Stimulated activated naive CD8-positive, alpha-beta T cell treated with anti-CD3 and anti-CD28 coated beads, Interleukin-15, amount 100 ng/mL, for 72 hours (primary cell): Measurements from ENCODE around the gene MT3.

Experiments used
- ATAC-seq: fragments of 150-1000 bp; cut with Tn5 transposase; 2 replicates; pipeline ENCODE4 v1.10.0; 2021; ENCODE audit warnings: mild to moderate bottlenecking, moderate library complexity
- DNase-seq, 2 donors: peaks; one replicate each; pipeline ENCODE4 v3.0.0; 2021 to 2022
- H3K27ac Mint-ChIP-seq, 2 donors: one replicate each; pipeline ENCODE4 v1.8.0; 2022; ENCODE audit warnings: mild to moderate bottlenecking in 2 of 2, mixed read lengths in 2 of 2, moderate library complexity in 2 of 2
- H3K27me3 Mint-ChIP-seq: one replicate; pipeline ENCODE4 v1.8.0; 2022; ENCODE audit warnings: mixed read lengths
- H3K4me1 Mint-ChIP-seq: one replicate; pipeline ENCODE4 v1.8.0; 2022; ENCODE audit warnings: mild to moderate bottlenecking, mixed read lengths
- H3K4me3 Mint-ChIP-seq, 2 donors: one replicate each; pipeline ENCODE4 v1.8.0; 2022; ENCODE audit warnings: mild to moderate bottlenecking in 2 of 2, mixed read lengths in 2 of 2, moderate library complexity in 1 of 2
- H3K9me3 Mint-ChIP-seq, 2 donors: one replicate each; pipeline ENCODE4 v1.8.0; 2022; ENCODE audit warnings: mixed read lengths in 2 of 2

Gene MT3

DNA sequence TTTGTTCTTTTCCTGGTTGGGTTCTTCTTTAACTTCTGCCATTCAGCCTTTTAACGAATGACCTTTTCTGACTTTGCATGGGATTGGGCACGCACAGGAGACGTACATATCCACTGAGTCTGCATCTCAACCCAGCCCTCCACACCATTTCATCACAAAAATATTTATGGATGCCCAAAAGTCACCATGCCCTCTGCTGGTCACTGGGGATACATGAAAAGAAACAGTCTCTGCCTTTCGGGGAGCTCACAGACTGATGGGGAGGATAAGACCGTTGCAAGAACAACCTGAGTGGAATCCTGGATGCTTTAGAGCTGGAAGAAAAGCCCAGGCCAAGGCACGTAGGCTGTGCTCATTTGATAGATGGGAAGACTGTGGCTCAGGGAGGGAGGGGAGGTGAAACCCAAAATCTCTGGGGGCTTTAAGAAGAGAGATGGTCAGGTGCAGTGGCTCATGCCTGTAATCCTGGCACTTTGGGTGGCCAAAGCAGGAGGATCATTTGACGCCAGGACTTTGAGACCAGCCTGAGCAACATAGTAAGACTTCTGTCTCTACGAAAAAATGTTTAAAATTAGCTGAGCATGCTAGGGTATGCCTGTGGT, 11.2 kb downstream of the MT3 start:
- ATAC-seq (peak; percentile 75), DNase-seq (peak; percentile 35 to 38)
- Mint-ChIP-seq H3K27ac (no peak overlapping the region), H3K9me3 (no peaks in the 10 kb centered on the region), H3K27me3 (peaks cover 15% of the 10 kb centered on the region), H3K4me3 (no peak overlapping the region), H3K4me1 (peaks cover 15% of the 10 kb centered on the region)

DNA sequence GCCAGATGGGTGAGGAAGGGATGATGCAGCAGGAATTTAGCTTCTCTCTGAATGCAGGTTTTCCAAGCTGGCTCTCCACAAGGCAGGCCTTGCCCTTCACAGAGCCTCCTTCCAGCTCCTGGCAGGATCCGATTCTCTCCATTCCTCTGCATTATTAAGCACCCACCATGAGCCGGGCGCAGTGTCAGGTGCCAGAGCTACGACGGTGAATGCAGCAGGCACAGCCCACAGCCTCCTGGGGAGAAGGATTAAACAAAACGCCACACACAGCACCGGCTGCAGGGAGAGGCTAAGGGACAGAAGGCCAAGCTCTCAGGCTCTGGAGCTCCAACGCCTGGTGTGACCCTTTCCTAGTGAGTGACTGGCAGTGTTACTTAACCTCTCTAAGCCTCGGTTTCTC, 12.0 kb downstream of the MT3 start:
- H3K27me3 Mint-ChIP-seq, result peaks cover 15% of the 10 kb centered on the region
- H3K9me3 Mint-ChIP-seq, result no peaks in the 10 kb centered on the region
- DNase-seq (no peak), ATAC-seq (no peak)
- no peak overlapping the region for H3K4me3 Mint-ChIP-seq
- peaks cover 22% of the 10 kb centered on the region for H3K4me1 Mint-ChIP-seq
- H3K27ac Mint-ChIP-seq, result peak overlapping the region in 1 of 2 donors; percentile 55

- H3K27ac Mint-ChIP-seq, result no peak overlapping the region
- no peaks in the 10 kb centered on the region for H3K9me3 Mint-ChIP-seq
- no peak for DNase-seq
- peaks cover 15% of the 10 kb centered on the region for H3K27me3 Mint-ChIP-seq
- peaks cover 34% of the 10 kb centered on the region for H3K4me1 Mint-ChIP-seq
- no peak for ATAC-seq
- H3K4me3 Mint-ChIP-seq, result no peak overlapping the region
These were observed 14.3 kb downstream of the MT3 start for GRCh38 chr16:56603589-56603988.

DNA sequence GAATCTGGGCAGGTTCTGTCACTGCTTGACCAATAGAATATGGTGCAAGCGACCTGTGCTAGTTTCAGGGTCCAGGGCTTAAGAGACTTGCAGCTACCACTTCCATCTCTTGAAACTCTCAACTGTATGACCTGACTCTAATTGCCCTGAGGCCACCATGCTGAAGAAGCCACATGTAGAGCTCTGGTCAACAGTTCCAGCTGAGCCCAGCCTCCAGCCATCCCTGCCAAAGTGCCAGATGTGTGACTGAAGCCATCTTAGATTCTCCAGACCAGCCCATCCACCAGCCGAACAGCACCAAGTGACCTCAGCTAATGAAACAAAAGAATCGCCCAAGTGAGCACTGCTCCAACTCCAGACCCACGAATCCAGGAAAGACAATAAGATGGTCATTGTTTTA, 15.6 kb downstream of the MT3 start:
- DNase-seq (no peak), ATAC-seq (no peak)
- H3K27ac Mint-ChIP-seq, result no peak overlapping the region
- peaks cover 48% of the 10 kb centered on the region for H3K4me1 Mint-ChIP-seq
- no peaks in the 10 kb centered on the region for H3K9me3 Mint-ChIP-seq
- no peak overlapping the region for H3K4me3 Mint-ChIP-seq
- peaks cover 14% of the 10 kb centered on the region for H3K27me3 Mint-ChIP-seq

GRCh38 chr16:56605475-56605874, 16.1 kb downstream of the MT3 start:
- no peak overlapping the region for H3K27ac Mint-ChIP-seq

DNA sequence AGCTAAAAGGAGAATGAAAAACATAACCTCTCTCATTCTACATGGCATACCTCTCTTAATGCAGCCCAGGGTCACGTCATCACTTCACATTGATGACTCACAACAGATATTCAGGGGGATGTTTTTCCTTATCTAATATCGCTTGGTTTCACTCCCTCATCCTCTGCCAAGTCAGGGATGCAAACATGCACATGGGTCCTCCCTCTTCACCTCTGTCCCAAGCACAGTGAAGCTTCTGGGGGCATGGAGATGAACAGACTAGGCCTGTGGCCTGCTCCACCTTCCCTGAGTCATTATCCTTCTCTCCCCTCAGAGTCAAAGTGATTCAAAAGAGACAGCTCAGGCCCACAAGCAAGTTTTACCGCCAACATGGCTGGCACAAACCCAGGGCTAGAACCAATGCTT, 16.7 kb downstream of the MT3 start:
- no peak overlapping the region for H3K4me3 Mint-ChIP-seq
- DNase-seq (peak in 1 of 2 donors; percentile 28), ATAC-seq (no peak)
- peaks cover 51% of the 10 kb centered on the region for H3K4me1 Mint-ChIP-seq
- no peak overlapping the region for H3K27ac Mint-ChIP-seq
- H3K27me3 Mint-ChIP-seq, result peaks cover 3% of the 10 kb centered on the region
- H3K9me3 Mint-ChIP-seq, result no peaks in the 10 kb centered on the region

More at GRCh38 chr16:56605475-56605874, 16.1 kb downstream of the MT3 start:
- no peak for DNase-seq
- no peak overlapping the region for H3K4me3 Mint-ChIP-seq
- H3K9me3 Mint-ChIP-seq, result no peaks in the 10 kb centered on the region
- H3K4me1 Mint-ChIP-seq, result peaks cover 48% of the 10 kb centered on the region
- ATAC-seq, result no peak
- peaks cover 9% of the 10 kb centered on the region for H3K27me3 Mint-ChIP-seq

GRCh38 chr16:56606476-56607108, 17.3 kb downstream of the MT3 start:
- Mint-ChIP-seq H3K27me3 (no peaks in the 10 kb centered on the region), H3K4me1 (peaks cover 56% of the 10 kb centered on the region), H3K9me3 (no peaks in the 10 kb centered on the region), H3K27ac (peak overlapping the region; percentile 54 to 78), H3K4me3 (peak overlapping the region; percentile 90 to 97)
- ATAC-seq, result no peak
- DNase-seq, result no peak

GRCh38 chr16:56607109-56607618, 17.8 kb downstream of the MT3 start:
- ATAC-seq (no peak), DNase-seq (no peak)
- H3K27ac Mint-ChIP-seq, result peak overlapping the region; percentile 57 to 78
- H3K9me3 Mint-ChIP-seq, result no peaks in the 10 kb centered on the region
- no peaks in the 10 kb centered on the region for H3K27me3 Mint-ChIP-seq
- peak overlapping the region; percentile 90 to 97 for H3K4me3 Mint-ChIP-seq
- peaks cover 60% of the 10 kb centered on the region for H3K4me1 Mint-ChIP-seq

DNA sequence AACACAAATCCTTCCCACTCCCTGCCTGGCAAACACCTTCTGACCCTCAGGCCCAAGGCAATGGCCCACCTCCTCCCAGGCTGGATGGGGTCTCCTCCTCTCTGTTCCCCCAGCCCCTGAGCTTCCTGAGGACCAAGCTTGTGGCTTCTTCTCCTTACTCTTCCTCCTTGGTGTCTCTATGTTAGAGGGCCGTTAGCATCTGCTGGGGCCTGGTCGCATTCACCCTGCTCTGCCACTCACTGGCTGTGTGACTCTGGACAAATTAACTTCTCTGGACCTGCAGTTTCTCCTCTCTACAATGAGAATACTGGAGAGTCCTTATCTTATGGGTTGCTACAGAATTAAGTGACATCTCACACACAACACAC, 18.3 kb downstream of the MT3 start:
- Mint-ChIP-seq H3K4me3 (peak overlapping the region; percentile 90 to 97), H3K4me1 (peaks cover 64% of the 10 kb centered on the region), H3K27ac (peak overlapping the region; percentile 91 to 95), H3K27me3 (no peaks in the 10 kb centered on the region), H3K9me3 (no peaks in the 10 kb centered on the region)
- ATAC-seq (no peak), DNase-seq (no peak)

- Mint-ChIP-seq H3K9me3 (no peaks in the 10 kb centered on the region), H3K4me1 (peaks cover 70% of the 10 kb centered on the region), H3K27me3 (no peaks in the 10 kb centered on the region), H3K27ac (peak within 1 kb of the TSS; percentile 91 to 95), H3K4me3 (peak within 1 kb of the TSS; percentile 90 to 97)
- peak; percentile 90 to 92 for DNase-seq
- peak; percentile 84 for ATAC-seq
These were observed 18.9 kb downstream of the MT3 start, which contains the start of gene MT2A for GRCh38 chr16:56608043-56608875. TSS of gene MT2A (plus strand) at chr16:56608584. CDS start at chr16:56608656, 72 bp downstream.

GRCh38 chr16:56608876-56609462, 19.6 kb downstream of the MT3 start:
- Mint-ChIP-seq H3K4me3 (peak overlapping the region; percentile 90 to 97), H3K4me1 (peaks cover 78% of the 10 kb centered on the region), H3K27me3 (no peaks in the 10 kb centered on the region), H3K9me3 (no peaks in the 10 kb centered on the region), H3K27ac (peak overlapping the region; percentile 91)
- no peak for ATAC-seq
- DNase-seq, result peak in 1 of 2 donors; percentile 36

DNA sequence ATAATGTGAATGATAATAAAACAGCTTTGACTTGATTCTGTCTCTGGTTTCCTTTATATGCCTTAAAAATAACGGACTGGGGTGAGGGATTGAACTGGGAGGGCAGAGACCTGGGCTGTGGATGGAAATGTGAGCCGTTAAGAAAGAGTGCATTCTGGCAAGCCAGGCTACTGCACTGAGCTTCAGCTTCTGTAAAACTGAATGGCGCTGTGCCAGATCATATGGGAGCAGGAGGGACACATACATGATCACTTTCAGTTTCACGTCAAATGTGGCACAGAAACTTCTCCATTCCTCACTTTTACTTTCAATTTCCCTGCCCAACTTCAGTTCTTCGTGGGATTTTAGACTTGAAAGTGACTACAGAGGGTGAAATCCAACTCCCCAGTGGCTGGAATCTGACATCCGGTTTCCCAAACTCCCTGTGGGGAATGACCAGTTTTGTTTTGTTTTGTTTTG, 20.2 kb downstream of the MT3 start:
- no peaks in the 10 kb centered on the region for H3K27me3 Mint-ChIP-seq
- peak; percentile 48 for ATAC-seq
- peaks cover 83% of the 10 kb centered on the region for H3K4me1 Mint-ChIP-seq
- H3K4me3 Mint-ChIP-seq, result peak overlapping the region; percentile 90 to 97
- peak overlapping the region; percentile 82 to 91 for H3K27ac Mint-ChIP-seq
- DNase-seq, result peak; percentile 73 to 82
- no peaks in the 10 kb centered on the region for H3K9me3 Mint-ChIP-seq

- peak overlapping the region; percentile 90 to 97 for H3K4me3 Mint-ChIP-seq
- no peaks in the 10 kb centered on the region for H3K27me3 Mint-ChIP-seq
- H3K4me1 Mint-ChIP-seq, result peaks cover 89% of the 10 kb centered on the region
- ATAC-seq (peak; percentile 73), DNase-seq (peak; percentile 57 to 88)
- H3K9me3 Mint-ChIP-seq, result no peaks in the 10 kb centered on the region
- peak overlapping the region; percentile 82 to 91 for H3K27ac Mint-ChIP-seq
These were observed 20.8 kb downstream of the MT3 start for GRCh38 chr16:56610017-56610608.

- H3K27ac Mint-ChIP-seq, result peak overlapping the region in 1 of 2 donors; percentile 91
- DNase-seq (no peak), ATAC-seq (peak; percentile 58)
- peak overlapping the region; percentile 90 to 97 for H3K4me3 Mint-ChIP-seq
- H3K9me3 Mint-ChIP-seq, result no peaks in the 10 kb centered on the region
- H3K4me1 Mint-ChIP-seq, result peaks cover 94% of the 10 kb centered on the region
- H3K27me3 Mint-ChIP-seq, result no peaks in the 10 kb centered on the region
These were observed 21.3 kb downstream of the MT3 start for GRCh38 chr16:56610609-56611111.
